ENCODE measurements around the gene NUP210.

- no peak for TF ChIP-seq CTCF (conservative IDR thresholded peaks at IDR 0.05; ENCODE audit: low read length)
- no peak for TF ChIP-seq EZH2phosphoT487 (IDR thresholded peaks at IDR 0.05; ENCODE audit: borderline replicate concordance)
These were observed 2.8 kb downstream of the NUP210 start for GRCh38 chr3:13417166-13417947.
